PC-9 (cell line): ENCODE results near the gene GNG7. TPM values are rescaled to one million over a fixed set of nuclear protein-coding genes. Genes with fewer than 3 reads are reported as not detected.
A peak's percentile ranks its signal among the peaks of the same experiment; 100 is the strongest.
"Not testable (repeated sequence)": the region's sequence is repeated elsewhere in the genome, so short reads cannot be mapped to it uniquely, and the experiment has no call there.

Experiments
- BruUV-seq: library from RNA; stranded (reverse); fragments of 400-500 nt; replicated peaks from 2 replicates; lab custom pipeline; 2021; lab: Mats Ljungman, UMichigan
- CTCF ChIA-PET: fragments of 300-600 bp; sonication (Branson Sonifier 250); formaldehyde crosslinking; loops from one replicate; lab custom pipeline; 2022; ENCODE audit warnings: antibody characterized with exemption; lab: Charles Lee
- POLR2A ChIA-PET: fragments of 300-600 bp; sonication (Branson Sonifier 250); formaldehyde crosslinking; loops from one replicate; lab custom pipeline; 2022; ENCODE audit warnings: antibody characterized with exemption; ENCODE audit not compliant: unreplicated experiment; lab: Charles Lee
- DNase-seq, 2 experiments: peaks; one replicate each; pipeline versions ENCODE4 v3.0.0 to v3.0.0-alpha.2; 2015 to 2022; ENCODE audit warnings: mixed read lengths in 1 of 2
- H2AFZ ChIP-seq: fragments of 200-600 bp; sonication (generic); 2 replicates; pipeline ENCODE4 v1.8.1; 2017; ENCODE audit warnings: antibody characterized with exemption
- H3F3A ChIP-seq: fragments of 200-600 bp; sonication (generic); 2 replicates; pipeline ENCODE4 v1.8.1; 2017; ENCODE audit warnings: antibody characterized with exemption, mild to moderate bottlenecking, low read depth; ENCODE audit not compliant: insufficient read depth
- H3K27ac ChIP-seq: fragments of 200-600 bp; sonication (generic); 2 replicates; pipeline ENCODE4 v1.6.1; 2016; ENCODE audit warnings: mixed run types
- H3K27me3 ChIP-seq: fragments of 200-600 bp; sonication (generic); 2 replicates; pipeline ENCODE4 v1.6.1; 2016; ENCODE audit warnings: low read depth, mixed run types; ENCODE audit not compliant: insufficient read depth
- H3K36me3 ChIP-seq: fragments of 200-600 bp; sonication (generic); 2 replicates; pipeline ENCODE4 v1.6.1; 2016; ENCODE audit warnings: low read depth, mixed run types
- H3K4me1 ChIP-seq: fragments of 200-600 bp; sonication (generic); replicated peaks from 2 replicates; pipeline ENCODE4 v1.6.1; 2016; ENCODE audit warnings: mixed run types; ENCODE audit not compliant: insufficient read depth
- H3K4me2 ChIP-seq: fragments of 200-600 bp; sonication (generic); 2 replicates; pipeline ENCODE4 v1.6.1; 2017; ENCODE audit warnings: mixed run types
- H3K4me3 ChIP-seq: fragments of 200-600 bp; sonication (generic); 2 replicates; pipeline ENCODE4 v1.6.1; 2016; ENCODE audit warnings: mixed run types
- H3K79me2 ChIP-seq: fragments of 200-600 bp; sonication (generic); 2 replicates; pipeline ENCODE4 v1.6.1; 2017; ENCODE audit warnings: low read depth, mixed run types
- H3K9me2 ChIP-seq: fragments of 200-600 bp; sonication (generic); 2 replicates; pipeline ENCODE4 v1.8.1; 2017; ENCODE audit warnings: mild to moderate bottlenecking; ENCODE audit not compliant: insufficient read depth
- H3K9me3 ChIP-seq: fragments of 200-600 bp; sonication (generic); 2 replicates; pipeline ENCODE4 v1.8.1; 2016; ENCODE audit warnings: low read depth; ENCODE audit not compliant: insufficient read depth
- H4K20me1 ChIP-seq: fragments of 200-600 bp; sonication (generic); 2 replicates; pipeline ENCODE4 v1.8.1; 2017; ENCODE audit not compliant: insufficient read depth
- CTCF ChIP-seq: fragments of 200-600 bp; sonication (generic); conservative IDR thresholded peaks from 2 replicates; pipeline ENCODE4 v1.6.1; 2017; ENCODE audit warnings: mixed run types, antibody characterized with exemption, mild to moderate bottlenecking, moderate library complexity
- EZH2 ChIP-seq: fragments of 200-600 bp; sonication (generic); IDR thresholded peaks from 2 replicates; pipeline ENCODE4 v1.8.0; 2017; ENCODE audit warnings: antibody characterized with exemption, low read depth
- intact Hi-C: fragments of 100-400 bp; cut with micrococcal nuclease; formaldehyde crosslinking; loops from one replicate; pipeline ENCODE4 v1.10.0; 2022; ENCODE audit not compliant: unreplicated experiment
- total RNA-seq: library from RNA; stranded (reverse); gene quantifications from 2 replicates; pipeline ENCODE4 v1.2.3, GENCODE V29; 2021

Gene GNG7
- total RNA-seq, 1 experiment from 2014 or later, result 2.8 TPM

GRCh38 chr19:2653710-2654707 lies 48.5 kb downstream of the GNG7 start:
- H3K4me1 ChIP-seq, result no peaks in the 10 kb centered on the region
- DNase-seq, result no peak
- H4K20me1 ChIP-seq, result no peaks in the 10 kb centered on the region
- H3K9me3 ChIP-seq, result no peaks in the 10 kb centered on the region
- 0 out of 2 replicates have a peak overlapping the region, but pooled peaks have one; percentile 4 for H3K4me2 ChIP-seq
- H3K36me3 ChIP-seq, result no peaks in the 10 kb centered on the region
- TF ChIP-seq EZH2 (no peak), CTCF (no peak)
- H3K27me3 ChIP-seq, result peaks cover 15% of the 10 kb centered on the region
- no peaks in the 10 kb centered on the region for H3K79me2 ChIP-seq
- no peak overlapping the region for H3K4me3 ChIP-seq
- H3K9me2 ChIP-seq, result no peaks in the 10 kb centered on the region
- intact Hi-C loops, result no loop called here
- BruUV-seq, result no TSS peak
- CTCF ChIA-PET, result no interaction called here
- POLR2A ChIA-PET, result no interaction called here
- H3F3A ChIP-seq, result no peaks in the 10 kb centered on the region
- no peak overlapping the region for H3K27ac ChIP-seq
- no peak overlapping the region for H2AFZ ChIP-seq

- Histone ChIP-seq H3K9me3 (no peaks in the 10 kb centered on the region), H3K4me3 (no peak overlapping the region), H3K9me2 (no peaks in the 10 kb centered on the region), H3K79me2 (no peaks in the 10 kb centered on the region), H3K27me3 (peaks cover 12% of the 10 kb centered on the region), H3K4me1 (no peaks in the 10 kb centered on the region), H3F3A (no peaks in the 10 kb centered on the region), H3K4me2 (no peak overlapping the region), H2AFZ (no peak overlapping the region), H3K36me3 (no peaks in the 10 kb centered on the region), H3K27ac (no peak overlapping the region), H4K20me1 (no peaks in the 10 kb centered on the region)
- ChIA-PET POLR2A (no interaction called here), CTCF (no interaction called here)
- DNase-seq, result no peak
- intact Hi-C loops, result no loop called here
- TF ChIP-seq CTCF, result no peak
- TF ChIP-seq EZH2, result no peak
- no TSS peak for BruUV-seq
Measured at GRCh38 chr19:2653218-2653617, 49.3 kb downstream of the GNG7 start.

GRCh38 chr19:2652504-2653099 lies 49.9 kb downstream of the GNG7 start:
- Histone ChIP-seq H3K27ac (no peak overlapping the region), H3K36me3 (no peaks in the 10 kb centered on the region), H4K20me1 (no peaks in the 10 kb centered on the region), H3K4me1 (no peaks in the 10 kb centered on the region), H3K79me2 (no peaks in the 10 kb centered on the region), H3K4me2 (no peak overlapping the region), H3K9me3 (no peaks in the 10 kb centered on the region), H3K27me3 (peaks cover 12% of the 10 kb centered on the region), H3K4me3 (no peak overlapping the region), H2AFZ (no peak overlapping the region), H3K9me2 (no peaks in the 10 kb centered on the region), H3F3A (no peaks in the 10 kb centered on the region)
- POLR2A ChIA-PET, result no interaction called here
- no peak for TF ChIP-seq EZH2
- TF ChIP-seq CTCF, result no peak
- CTCF ChIA-PET, result no interaction called here
- intact Hi-C loops, result no loop called here
- no TSS peak for BruUV-seq
- no peak for DNase-seq

- DNase-seq, H3K4me3 ChIP-seq, H3F3A ChIP-seq, BruUV-seq, H3K9me2 ChIP-seq, H3K9me3 ChIP-seq, H3K79me2 ChIP-seq, POLR2A ChIA-PET, H3K4me1 ChIP-seq, H3K27ac ChIP-seq, H4K20me1 ChIP-seq, intact Hi-C loops, H2AFZ ChIP-seq, H3K36me3 ChIP-seq, CTCF ChIA-PET, H3K4me2 ChIP-seq: not testable (repeated sequence)
- H3K27me3 ChIP-seq, result peaks cover 12% of the 10 kb centered on the region
Measured at GRCh38 chr19:2651002-2651733, 51.3 kb downstream of the GNG7 start.
